Transverse colon (tissue), 4 donors: ENCODE data around the gene HSPB7. TPM values are rescaled to one million over a fixed set of nuclear protein-coding genes. Genes with fewer than 3 reads are reported as not detected.

Source experiments
- DNase-seq: peaks from one replicate; pipeline ENCODE4 v3.0.0-alpha.2; 2019
- H3K27ac ChIP-seq, 4 donors: fragments of 200-600 bp; sonication (generic); 2 replicates each; pipeline ENCODE4 v1.5.1; 2016 to 2018; ENCODE audit warnings: inconsistent platforms in 4 of 4
- H3K27me3 ChIP-seq: fragments of 200-600 bp; sonication (generic); 2 replicates; pipeline ENCODE4 v1.5.1; 2017; ENCODE audit warnings: inconsistent platforms
- H3K36me3 ChIP-seq, 4 donors: fragments of 200-600 bp; sonication (generic); 2 replicates each; pipeline ENCODE4 v1.5.1; 2017 to 2019; ENCODE audit warnings: inconsistent platforms in 4 of 4
- H3K4me1 ChIP-seq, 4 donors: fragments of 200-600 bp; sonication (generic); 2 replicates each; pipeline ENCODE4 v1.5.1; 2017 to 2020; ENCODE audit warnings: inconsistent platforms in 4 of 4
- H3K4me3 ChIP-seq, 4 donors: fragments of 200-600 bp; sonication (generic); 1 replicate in 1 of 4; 2 replicates in 3 of 4; pipeline versions ENCODE4 v1.5.1 to v1.6.1; 2017 to 2019; ENCODE audit warnings: inconsistent platforms in 4 of 4
- H3K9me3 ChIP-seq, 2 donors: fragments of 200-600 bp; sonication (generic); 2 replicates each; pipeline ENCODE4 v1.5.1; 2017 to 2019; ENCODE audit warnings: inconsistent platforms in 2 of 2
- EP300 ChIP-seq: sonication (generic); formaldehyde crosslinking; IDR thresholded peaks from one replicate; pipeline ENCODE4 v1.6.1; 2017; ENCODE audit warnings: antibody characterized with exemption, low read depth
- POLR2A ChIP-seq: fragments of 450-650 bp; IDR thresholded peaks from one replicate; pipeline ENCODE4 v1.6.1; 2016; ENCODE audit warnings: antibody characterized with exemption, mild to moderate bottlenecking, moderate library complexity
- POLR2AphosphoS5 ChIP-seq, 3 donors: sonication (generic); formaldehyde crosslinking; IDR thresholded peaks; one replicate each; pipeline ENCODE4 v1.6.1; 2016; ENCODE audit warnings: antibody characterized with exemption in 3 of 3
- WGBS, 2 donors: methylation state at CpG; one replicate each; pipeline ENCODE4 v1.1.5; 2018; ENCODE audit warnings: low coverage in 1 of 2; 5-methylcytosine and 5-hydroxymethylcytosine counted together
- in situ Hi-C, 4 donors: fragments of 200-750 bp; cut with MboI; loops; one replicate each; pipeline versions ENCODE4 v1.15.0 to v1.15.1; 2017; ENCODE audit warnings: low sequenced_read_pairs in 3 of 4, low pct_ligation_motif_present in 1 of 4, low pct_unique_long_range_greater_than_20kb in 1 of 4
- intact Hi-C: fragments of 100-400 bp; cut with DNase I; formaldehyde crosslinking; loops from one replicate; pipeline ENCODE4 v1.15.1; 2023; ENCODE audit warnings: low total_unique reads
- total RNA-seq, 4 donors: library from RNA; depleted of rRNA; stranded (reverse); fragments of >200 nt; gene quantifications; one replicate each; pipeline ENCODE4 v1.1.0, GENCODE V29; 2016
- TF ChIP-seq, protein P1 (sequence below), 5 experiments: fragments of 200-600 bp in 3 of 5; fragments of 450-650 bp in 2 of 5; sonication (generic) in 3 of 5; IDR thresholded peaks; 1 replicate in 2 of 5; 2 replicates in 3 of 5; pipeline ENCODE4 v1.5.1; 2016 to 2017; ENCODE audit warnings: antibody characterized with exemption in 5 of 5, inconsistent platforms in 3 of 5, mild to moderate bottlenecking in 2 of 5, moderate library complexity in 1 of 5

Gene HSPB7
- total RNA-seq, 4 donors from 2014 or later: 6.0 to 63.1 (median 9.2) TPM

DNA sequence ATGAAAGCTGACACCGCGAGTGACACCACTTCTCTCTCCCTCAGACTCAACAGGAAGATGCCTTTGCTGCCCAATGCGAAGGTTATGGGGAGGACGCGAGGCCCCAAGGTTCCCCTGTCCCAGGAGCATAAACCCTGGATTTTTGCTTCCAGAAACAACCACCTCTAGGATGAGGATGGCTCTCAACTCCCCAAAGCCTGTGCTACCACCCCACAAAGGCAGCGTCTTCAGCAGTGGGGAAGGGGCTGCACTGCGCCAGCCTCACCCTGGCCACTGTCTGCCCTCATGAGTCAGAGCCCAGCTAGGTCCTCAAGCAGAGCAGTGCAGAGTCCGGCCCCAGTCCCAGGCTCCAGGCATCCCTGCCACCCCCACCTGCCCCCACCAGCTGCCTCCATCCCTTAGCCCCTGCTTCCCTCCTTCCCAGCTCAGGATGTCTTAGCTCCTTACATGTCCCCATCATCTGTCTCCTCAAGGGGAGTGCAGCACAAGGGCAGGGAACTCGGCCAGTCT lies 20.7 kb downstream of the HSPB7 start:
- Histone ChIP-seq H3K4me3 (no peak overlapping the region), H3K9me3 (no peaks in the 10 kb centered on the region), H3K27me3 (no peaks in the 10 kb centered on the region), H3K27ac (no peak overlapping the region), H3K36me3 (no peaks in the 10 kb centered on the region), H3K4me1 (no peaks in the 10 kb centered on the region)
- WGBS, 2 donors: 50 to 84% methylated on average over 1 to 5 of the region's 9 CpGs
- TF ChIP-seq POLR2AphosphoS5 (IDR thresholded peaks at IDR 0.05) (no peak), POLR2A (no peak), EP300 (no peak)
- TF ChIP-seq, protein P1, sequence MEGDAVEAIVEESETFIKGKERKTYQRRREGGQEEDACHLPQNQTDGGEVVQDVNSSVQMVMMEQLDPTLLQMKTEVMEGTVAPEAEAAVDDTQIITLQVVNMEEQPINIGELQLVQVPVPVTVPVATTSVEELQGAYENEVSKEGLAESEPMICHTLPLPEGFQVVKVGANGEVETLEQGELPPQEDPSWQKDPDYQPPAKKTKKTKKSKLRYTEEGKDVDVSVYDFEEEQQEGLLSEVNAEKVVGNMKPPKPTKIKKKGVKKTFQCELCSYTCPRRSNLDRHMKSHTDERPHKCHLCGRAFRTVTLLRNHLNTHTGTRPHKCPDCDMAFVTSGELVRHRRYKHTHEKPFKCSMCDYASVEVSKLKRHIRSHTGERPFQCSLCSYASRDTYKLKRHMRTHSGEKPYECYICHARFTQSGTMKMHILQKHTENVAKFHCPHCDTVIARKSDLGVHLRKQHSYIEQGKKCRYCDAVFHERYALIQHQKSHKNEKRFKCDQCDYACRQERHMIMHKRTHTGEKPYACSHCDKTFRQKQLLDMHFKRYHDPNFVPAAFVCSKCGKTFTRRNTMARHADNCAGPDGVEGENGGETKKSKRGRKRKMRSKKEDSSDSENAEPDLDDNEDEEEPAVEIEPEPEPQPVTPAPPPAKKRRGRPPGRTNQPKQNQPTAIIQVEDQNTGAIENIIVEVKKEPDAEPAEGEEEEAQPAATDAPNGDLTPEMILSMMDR (IDR thresholded peaks at IDR 0.05): no peak
- in situ Hi-C loops (loop anchor here in 2 of 4 donors (25.0 kb wide), 1 partner anchor 185 kb away; the partner anchor contains the start of gene UQCRHL (in 2 of the 2)), intact Hi-C loops (loop anchor here (10.0 kb wide), 1 partner anchor 182 kb away; no protein-coding TSS in a partner anchor)
- no peak for DNase-seq

DNA sequence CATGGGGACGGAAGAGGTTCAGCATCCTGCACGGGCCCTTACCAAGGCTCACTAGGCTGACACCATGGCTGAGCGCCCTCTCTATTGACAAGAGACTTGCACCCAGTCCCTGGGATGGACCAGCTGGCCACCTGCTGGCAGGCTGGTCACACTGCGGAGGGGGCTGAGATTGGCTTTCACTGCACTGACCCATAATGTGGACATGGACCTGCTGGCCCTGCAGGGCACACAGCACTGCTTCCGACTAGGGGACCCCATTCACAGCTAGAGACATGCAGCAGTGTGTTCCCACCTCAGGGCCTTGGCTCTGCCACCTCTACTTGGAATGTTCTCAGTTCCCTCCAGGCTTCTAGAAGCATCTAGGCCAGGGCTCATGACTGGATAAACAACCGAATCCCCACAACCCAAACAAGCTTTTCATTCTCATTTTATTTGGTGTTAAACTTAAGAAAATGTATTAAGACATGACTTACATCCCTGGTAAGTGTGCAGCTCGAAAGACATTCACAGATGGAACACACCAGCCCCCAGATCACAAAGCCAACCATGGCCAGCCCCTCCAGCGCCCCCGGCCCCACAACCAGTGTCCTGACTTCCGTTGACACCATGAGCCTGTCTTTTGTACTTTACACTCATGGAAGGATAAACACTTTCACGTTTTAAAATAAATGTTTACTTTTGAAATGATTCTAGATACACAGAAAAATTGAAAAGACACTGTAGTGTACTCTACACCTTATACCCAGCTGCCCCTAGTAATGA lies 23.1 kb downstream of the HSPB7 start:
- Histone ChIP-seq H3K4me1 (no peaks in the 10 kb centered on the region), H3K4me3 (no peak overlapping the region), H3K9me3 (no peaks in the 10 kb centered on the region), H3K27me3 (no peaks in the 10 kb centered on the region), H3K27ac (no peak overlapping the region), H3K36me3 (no peaks in the 10 kb centered on the region)
- TF ChIP-seq POLR2AphosphoS5 (IDR thresholded peaks at IDR 0.05) (no peak), EP300 (no peak), POLR2A (no peak)
- TF ChIP-seq, protein P1 (IDR thresholded peaks at IDR 0.05): peak; percentile 68 to 83 (median 79)
- intact Hi-C loops: loop anchor here (10.0 kb wide), 1 partner anchor 180 kb away; no protein-coding TSS in a partner anchor
- WGBS, 2 donors: 43 to 63% methylated on average over 5 to 11 of the region's 11 CpGs
- peak; percentile 63 for DNase-seq
- in situ Hi-C loops: loop anchor here in 2 of 4 donors (25.0 kb wide), 1 partner anchor 182 kb away; the partner anchor contains the start of gene UQCRHL (in 2 of the 2)

- Histone ChIP-seq H3K4me1 (no peaks in the 10 kb centered on the region), H3K4me3 (no peak overlapping the region), H3K27ac (no peak overlapping the region), H3K36me3 (no peaks in the 10 kb centered on the region), H3K9me3 (no peaks in the 10 kb centered on the region), H3K27me3 (no peaks in the 10 kb centered on the region)
- no peak for DNase-seq
- in situ Hi-C loops (loop anchor here in 2 of 4 donors (25.0 kb wide), 1 partner anchor 182 kb away; the partner anchor contains the start of gene UQCRHL (in 2 of the 2)), intact Hi-C loops (loop anchor here (10.0 kb wide), 1 partner anchor 179 kb away; no protein-coding TSS in a partner anchor)
- 94% methylated on average over 8 of the region's 10 CpGs; no CpG with 5 or more reads in 1 of the 2 donors for WGBS, 2 donors
- TF ChIP-seq, protein P1 (IDR thresholded peaks at IDR 0.05): no peak
- TF ChIP-seq POLR2A (no peak), POLR2AphosphoS5 (IDR thresholded peaks at IDR 0.05) (no peak), EP300 (no peak)
Observed at GRCh38 chr1:15994081-15994480, 23.8 kb downstream of the HSPB7 start.

DNA sequence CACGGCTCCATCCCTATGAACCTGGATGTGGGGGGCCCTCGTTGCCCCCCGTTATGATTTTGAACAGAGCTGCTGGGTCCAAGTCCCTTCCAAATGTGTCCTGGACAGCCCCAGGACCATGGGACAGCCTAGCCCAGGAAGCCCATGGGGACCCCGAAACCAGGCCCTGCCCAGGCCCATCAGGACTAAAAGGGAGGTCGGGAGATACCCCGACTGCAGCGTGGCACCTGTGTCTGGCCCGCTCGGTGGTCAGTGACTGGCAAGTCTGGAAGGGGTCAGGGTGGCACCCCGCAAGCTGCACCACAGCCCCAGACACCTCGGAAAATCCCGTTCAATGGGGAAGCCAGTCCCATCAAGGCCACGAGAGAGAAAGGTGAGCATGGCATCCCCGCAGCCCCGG lies 24.2 kb downstream of the HSPB7 start:
- Histone ChIP-seq H3K27me3 (no peaks in the 10 kb centered on the region), H3K4me3 (no peak overlapping the region), H3K9me3 (no peaks in the 10 kb centered on the region), H3K36me3 (no peaks in the 10 kb centered on the region), H3K4me1 (no peaks in the 10 kb centered on the region), H3K27ac (no peak overlapping the region)
- in situ Hi-C loops: loop anchor here in 2 of 4 donors (25.0 kb wide), 1 partner anchor 181 kb away; the partner anchor contains the start of gene UQCRHL (in 2 of the 2)
- TF ChIP-seq EP300 (no peak), POLR2AphosphoS5 (IDR thresholded peaks at IDR 0.05) (no peak), POLR2A (no peak)
- TF ChIP-seq, protein P1 (IDR thresholded peaks at IDR 0.05): no peak
- no peak for DNase-seq
- 85% methylated on average over 4 to 13 of the region's 15 CpGs for WGBS, 2 donors
- intact Hi-C loops: loop anchor here (10.0 kb wide), 1 partner anchor 179 kb away; no protein-coding TSS in a partner anchor
